ENCODE measurements around the gene CCDC32.
A peak's percentile ranks its signal among the peaks of the same experiment; 100 is the strongest.

CCDC32 gene

GRCh38 chr15:40511472-40512133, 53.2 kb downstream of the CCDC32 start:
- Histone ChIP-seq H3K9ac (ENCODE audit: low read length) (no peak overlapping the region), H3K27me3 (ENCODE audit: insufficient read depth, low read length) (peaks cover 12% of the 10 kb centered on the region), H3K4me1 (ENCODE audit: control insufficient read depth in 1 of 2, insufficient read depth in 2 of 2, low read length in 2 of 2) (peaks cover 6 to 11% of the 10 kb centered on the region in 2 experiments), H3K4me3 (ENCODE audit: low read depth, low read length) (peak overlapping the region; percentile 55), H4K8ac (ENCODE audit: low read depth, low read length) (peak overlapping the region; percentile 8), H3K18ac (ENCODE audit: low read length) (no peak overlapping the region), H2BK12ac (ENCODE audit: low read length) (no peak overlapping the region), H3K36me3 (ENCODE audit: control insufficient read depth in 1 of 2, insufficient read depth in 2 of 2, low read length in 2 of 2) (no peaks in the 10 kb centered on the region), H3K23ac (ENCODE audit: low read length) (no peak overlapping the region), H4K12ac (ENCODE audit: low read depth, low read length) (no peak overlapping the region), H2BK120ac (ENCODE audit: insufficient read depth, low read length, poor library complexity) (no peak overlapping the region), H3K79me2 (ENCODE audit: control insufficient read depth, insufficient read depth, low read length, poor library complexity) (no peaks in the 10 kb centered on the region), H2AK5ac (ENCODE audit: low read length) (no peak overlapping the region), H3K27ac (ENCODE audit: low read depth, low read length) (no peak overlapping the region), H2AFZ (ENCODE audit: insufficient read depth, low read length, poor library complexity) (peak overlapping the region; percentile 9), H3K14ac (ENCODE audit: low read length) (no peak overlapping the region), H3K9me3 (ENCODE audit: insufficient read depth, low read depth, low read length) (no peaks in the 10 kb centered on the region), H4K91ac (ENCODE audit: low read depth, low read length) (no peak overlapping the region), H3K4me2 (ENCODE audit: low read length) (peak overlapping the region; percentile 80), H3K79me1 (ENCODE audit: low read length) (peaks cover 1% of the 10 kb centered on the region), H2BK5ac (ENCODE audit: low read depth, low read length, poor library complexity) (no peak overlapping the region), H3K4ac (ENCODE audit: low read depth, low read length) (no peak overlapping the region)
- peak; percentile 96 to 98 for DNase-seq
- no CpG with 5 or more reads among the region's 61 CpGs for WGBS (ENCODE audit: extremely low coverage, insufficient coverage, insufficient read length)

- H4K8ac ChIP-seq (ENCODE audit: low read depth, low read length) = no peak overlapping the region
- H3K9me3 ChIP-seq (ENCODE audit: insufficient read depth, low read depth, low read length) = no peaks in the 10 kb centered on the region
- peaks cover 1% of the 10 kb centered on the region for H3K79me1 ChIP-seq (ENCODE audit: low read length)
- H3K9ac ChIP-seq (ENCODE audit: low read length) = no peak overlapping the region
- no peaks in the 10 kb centered on the region for H3K36me3 ChIP-seq (ENCODE audit: control insufficient read depth in 1 of 2, insufficient read depth in 2 of 2, low read length in 2 of 2)
- H2AK5ac ChIP-seq (ENCODE audit: low read length) = no peak overlapping the region
- no peak overlapping the region for H4K12ac ChIP-seq (ENCODE audit: low read depth, low read length)
- no peak overlapping the region for H3K27ac ChIP-seq (ENCODE audit: low read depth, low read length)
- peak; percentile 89 to 98 for DNase-seq
- H3K18ac ChIP-seq (ENCODE audit: low read length) = no peak overlapping the region
- no CpG with 5 or more reads among the region's 22 CpGs for WGBS (ENCODE audit: extremely low coverage, insufficient coverage, insufficient read length)
- H3K4me3 ChIP-seq (ENCODE audit: low read depth, low read length) = peak overlapping the region; percentile 55
- peaks cover 12% of the 10 kb centered on the region for H3K27me3 ChIP-seq (ENCODE audit: insufficient read depth, low read length)
- no peak overlapping the region for H2BK12ac ChIP-seq (ENCODE audit: low read length)
- no peak overlapping the region for H3K4ac ChIP-seq (ENCODE audit: low read depth, low read length)
- H2BK120ac ChIP-seq (ENCODE audit: insufficient read depth, low read length, poor library complexity) = no peak overlapping the region
- H3K4me2 ChIP-seq (ENCODE audit: low read length) = peak overlapping the region; percentile 80
- no peak overlapping the region for H3K14ac ChIP-seq (ENCODE audit: low read length)
- peak overlapping the region; percentile 14 for H3K23ac ChIP-seq (ENCODE audit: low read length)
- no peaks in the 10 kb centered on the region for H3K79me2 ChIP-seq (ENCODE audit: control insufficient read depth, insufficient read depth, low read length, poor library complexity)
- no peak overlapping the region for H2AFZ ChIP-seq (ENCODE audit: insufficient read depth, low read length, poor library complexity)
- no peak overlapping the region for H2BK5ac ChIP-seq (ENCODE audit: low read depth, low read length, poor library complexity)
- H4K91ac ChIP-seq (ENCODE audit: low read depth, low read length) = no peak overlapping the region
- H3K4me1 ChIP-seq (ENCODE audit: control insufficient read depth in 1 of 2, insufficient read depth in 2 of 2, low read length in 2 of 2) = peaks cover 6 to 11% of the 10 kb centered on the region in 2 experiments
These were observed 53.8 kb downstream of the CCDC32 start for GRCh38 chr15:40511093-40511471.

- H3K27me3 ChIP-seq (ENCODE audit: insufficient read depth, low read length) = peaks cover 12% of the 10 kb centered on the region
- H2BK120ac ChIP-seq (ENCODE audit: insufficient read depth, low read length, poor library complexity) = no peak overlapping the region
- H3K23ac ChIP-seq (ENCODE audit: low read length) = no peak overlapping the region
- no peaks in the 10 kb centered on the region for H3K9me3 ChIP-seq (ENCODE audit: insufficient read depth, low read depth, low read length)
- no peak overlapping the region for H2BK12ac ChIP-seq (ENCODE audit: low read length)
- H3K14ac ChIP-seq (ENCODE audit: low read length) = no peak overlapping the region
- H3K79me2 ChIP-seq (ENCODE audit: control insufficient read depth, insufficient read depth, low read length, poor library complexity) = no peaks in the 10 kb centered on the region
- no peak overlapping the region for H2AK5ac ChIP-seq (ENCODE audit: low read length)
- WGBS (ENCODE audit: extremely low coverage, insufficient coverage, insufficient read length) = no CpG with 5 or more reads among the region's 2 CpGs
- no peak overlapping the region for H3K18ac ChIP-seq (ENCODE audit: low read length)
- H3K4ac ChIP-seq (ENCODE audit: low read depth, low read length) = no peak overlapping the region
- H4K91ac ChIP-seq (ENCODE audit: low read depth, low read length) = no peak overlapping the region
- peak; percentile 52 to 83 for DNase-seq
- no peaks in the 10 kb centered on the region for H3K36me3 ChIP-seq (ENCODE audit: control insufficient read depth in 1 of 2, insufficient read depth in 2 of 2, low read length in 2 of 2)
- H2BK5ac ChIP-seq (ENCODE audit: low read depth, low read length, poor library complexity) = no peak overlapping the region
- H3K9ac ChIP-seq (ENCODE audit: low read length) = no peak overlapping the region
- no peak overlapping the region for H4K12ac ChIP-seq (ENCODE audit: low read depth, low read length)
- H3K27ac ChIP-seq (ENCODE audit: low read depth, low read length) = no peak overlapping the region
- H3K4me3 ChIP-seq (ENCODE audit: low read depth, low read length) = no peak overlapping the region
- peaks cover 6 to 11% of the 10 kb centered on the region in 2 experiments for H3K4me1 ChIP-seq (ENCODE audit: control insufficient read depth in 1 of 2, insufficient read depth in 2 of 2, low read length in 2 of 2)
- no peak overlapping the region for H2AFZ ChIP-seq (ENCODE audit: insufficient read depth, low read length, poor library complexity)
- no peak overlapping the region for H3K4me2 ChIP-seq (ENCODE audit: low read length)
- H4K8ac ChIP-seq (ENCODE audit: low read depth, low read length) = no peak overlapping the region
- peaks cover 1% of the 10 kb centered on the region for H3K79me1 ChIP-seq (ENCODE audit: low read length)
These were observed 54.6 kb downstream of the CCDC32 start for GRCh38 chr15:40510201-40510600.

- peaks cover 1% of the 10 kb centered on the region for H3K79me1 ChIP-seq (ENCODE audit: low read length)
- no peak overlapping the region for H3K9ac ChIP-seq (ENCODE audit: low read length)
- H3K9me3 ChIP-seq (ENCODE audit: insufficient read depth, low read depth, low read length) = no peaks in the 10 kb centered on the region
- H3K23ac ChIP-seq (ENCODE audit: low read length) = no peak overlapping the region
- H2BK5ac ChIP-seq (ENCODE audit: low read depth, low read length, poor library complexity) = no peak overlapping the region
- no peak overlapping the region for H2BK120ac ChIP-seq (ENCODE audit: insufficient read depth, low read length, poor library complexity)
- no peak overlapping the region for H4K8ac ChIP-seq (ENCODE audit: low read depth, low read length)
- H3K79me2 ChIP-seq (ENCODE audit: control insufficient read depth, insufficient read depth, low read length, poor library complexity) = no peaks in the 10 kb centered on the region
- no peak overlapping the region for H3K14ac ChIP-seq (ENCODE audit: low read length)
- WGBS (ENCODE audit: extremely low coverage, insufficient coverage, insufficient read length) = no CpG with 5 or more reads among the region's 1 CpG
- H4K12ac ChIP-seq (ENCODE audit: low read depth, low read length) = no peak overlapping the region
- H3K27ac ChIP-seq (ENCODE audit: low read depth, low read length) = no peak overlapping the region
- H2AFZ ChIP-seq (ENCODE audit: insufficient read depth, low read length, poor library complexity) = no peak overlapping the region
- H3K27me3 ChIP-seq (ENCODE audit: insufficient read depth, low read length) = peaks cover 12% of the 10 kb centered on the region
- H3K4me2 ChIP-seq (ENCODE audit: low read length) = no peak overlapping the region
- no peak overlapping the region for H2AK5ac ChIP-seq (ENCODE audit: low read length)
- H3K18ac ChIP-seq (ENCODE audit: low read length) = no peak overlapping the region
- no peak overlapping the region for H2BK12ac ChIP-seq (ENCODE audit: low read length)
- peaks cover 6 to 11% of the 10 kb centered on the region in 2 experiments for H3K4me1 ChIP-seq (ENCODE audit: control insufficient read depth in 1 of 2, insufficient read depth in 2 of 2, low read length in 2 of 2)
- H3K4me3 ChIP-seq (ENCODE audit: low read depth, low read length) = no peak overlapping the region
- H3K4ac ChIP-seq (ENCODE audit: low read depth, low read length) = no peak overlapping the region
- peak; percentile 71 to 87 for DNase-seq
- no peak overlapping the region for H4K91ac ChIP-seq (ENCODE audit: low read depth, low read length)
- H3K36me3 ChIP-seq (ENCODE audit: control insufficient read depth in 1 of 2, insufficient read depth in 2 of 2, low read length in 2 of 2) = no peaks in the 10 kb centered on the region
These were observed 56.6 kb downstream of the CCDC32 start for GRCh38 chr15:40508216-40508615.

All from trophoblast cell (in vitro differentiated cells and primary cell).